Hematopoietic multipotent progenitor cell treated with erythropoietin and hydrocortisone succinate and interleukin-3 and kit ligand, for 17 days (in vitro differentiated cells): ENCODE data around the gene SLC30A5.
"Not testable (repeated sequence)": the region's sequence is repeated elsewhere in the genome, so short reads cannot be mapped to it uniquely, and the experiment has no call there.

Experiments
- DNase-seq: peaks from one replicate; pipeline ENCODE4 v3.0.0-alpha.2; 2015; ENCODE audit warnings: low spot score

Gene SLC30A5

DNA sequence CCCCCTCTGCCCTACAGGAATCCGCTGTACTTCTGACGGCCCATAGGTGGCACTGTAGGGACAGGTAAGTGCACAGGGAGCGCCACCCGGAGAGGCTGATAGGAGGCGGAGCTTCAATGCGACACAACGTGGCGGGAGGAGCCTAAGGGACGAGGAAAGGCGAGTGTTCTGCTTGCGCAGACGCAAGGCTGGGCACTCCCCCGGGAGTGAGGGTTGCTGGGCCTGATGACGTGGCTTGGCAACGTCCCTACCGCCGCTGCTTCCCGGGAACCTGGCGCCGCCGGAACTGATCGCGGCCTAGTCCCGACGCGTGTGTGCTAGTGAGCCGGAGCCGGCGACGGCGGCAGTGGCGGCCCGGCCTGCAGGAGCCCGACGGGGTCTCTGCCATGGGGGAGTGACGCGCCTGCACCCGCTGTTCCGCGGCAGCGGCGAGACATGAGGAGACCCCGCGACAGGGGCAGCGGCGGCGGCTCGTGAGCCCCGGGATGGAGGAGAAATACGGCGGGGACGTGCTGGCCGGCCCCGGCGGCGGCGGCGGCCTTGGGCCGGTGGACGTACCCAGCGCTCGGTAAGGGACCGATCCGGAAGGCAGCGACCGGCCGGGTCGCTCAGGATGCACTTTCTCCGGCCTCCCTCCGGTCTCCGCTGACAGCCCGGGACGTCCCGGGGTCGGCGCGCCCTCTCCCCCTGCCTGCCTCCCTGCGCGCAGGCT lies at the start of gene SLC30A5:
SLC30A5 (plus strand) TSS at position 244 of the 712 bp plus-strand sequence; CDS start at position 486, 242 bp downstream.
- peak; percentile 100 for DNase-seq

DNA sequence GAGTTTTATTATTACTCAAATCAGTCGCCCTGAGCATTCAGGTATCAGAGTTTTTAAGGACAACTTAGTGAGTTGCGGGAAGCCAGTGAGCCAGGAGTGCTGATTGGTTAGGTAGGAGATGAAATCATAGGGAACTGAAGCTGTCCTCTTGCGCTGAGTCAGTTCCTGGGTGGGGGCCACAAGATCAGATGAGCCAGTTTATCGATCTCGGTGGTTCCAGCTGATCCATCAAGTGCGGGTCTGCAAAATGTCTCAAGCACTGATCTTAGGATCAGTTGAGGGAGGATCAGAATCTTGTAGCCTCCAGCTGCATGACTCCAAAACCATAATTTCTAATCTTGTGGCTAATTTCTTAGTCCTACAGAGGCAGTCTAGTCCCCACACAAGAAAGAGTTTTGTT lies 48.6 kb upstream of the SLC30A5 start:
- not testable (repeated sequence) for DNase-seq

DNA sequence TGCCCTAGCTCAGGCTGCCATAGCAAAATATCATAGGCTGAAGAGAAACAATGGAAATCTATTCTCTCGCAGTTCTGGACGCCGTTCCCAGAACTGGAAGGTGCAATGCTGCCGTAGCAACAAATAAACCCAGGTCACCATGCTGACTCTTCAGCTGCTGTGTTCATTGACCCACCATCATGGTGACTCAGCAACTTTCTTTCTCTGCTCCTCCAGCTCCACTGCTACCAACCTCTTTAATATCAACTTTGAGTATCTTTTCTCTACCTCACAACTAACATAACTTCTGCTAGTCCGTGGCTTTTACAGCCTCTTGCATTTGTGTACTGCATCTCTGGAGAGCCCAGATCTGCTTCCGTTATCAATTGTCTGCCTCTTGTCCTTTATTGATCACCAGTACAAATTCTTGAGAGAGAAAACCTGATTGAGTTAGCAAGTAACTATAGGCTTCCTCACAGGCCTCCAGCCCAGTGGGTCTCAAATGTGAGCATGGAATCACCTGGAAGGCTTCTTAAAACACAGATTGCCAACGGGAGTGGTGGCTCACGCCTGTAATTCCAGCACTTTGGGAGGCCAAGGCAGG lies 47.3 kb upstream of the SLC30A5 start:
- peak; percentile 77 for DNase-seq

DNA sequence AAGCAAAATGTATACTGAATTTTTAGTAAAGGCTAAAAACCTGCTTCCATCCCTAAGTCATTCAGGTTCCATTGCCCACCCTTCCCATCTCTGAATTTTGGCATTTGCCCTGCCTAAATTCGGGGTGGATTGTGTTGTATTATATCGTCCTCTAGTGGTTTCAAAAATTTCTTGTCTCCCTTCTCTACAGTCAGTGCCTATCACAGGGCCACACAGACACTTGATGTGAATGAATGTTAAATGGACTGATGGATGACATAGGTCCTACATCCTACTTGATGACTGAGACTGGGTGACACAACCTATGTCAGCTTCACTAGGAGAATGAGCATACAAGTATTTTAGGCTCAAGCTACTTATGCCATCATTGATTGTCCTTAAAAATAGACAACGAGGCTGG lies 45.6 kb upstream of the SLC30A5 start:
- peak; percentile 13 for DNase-seq

DNA sequence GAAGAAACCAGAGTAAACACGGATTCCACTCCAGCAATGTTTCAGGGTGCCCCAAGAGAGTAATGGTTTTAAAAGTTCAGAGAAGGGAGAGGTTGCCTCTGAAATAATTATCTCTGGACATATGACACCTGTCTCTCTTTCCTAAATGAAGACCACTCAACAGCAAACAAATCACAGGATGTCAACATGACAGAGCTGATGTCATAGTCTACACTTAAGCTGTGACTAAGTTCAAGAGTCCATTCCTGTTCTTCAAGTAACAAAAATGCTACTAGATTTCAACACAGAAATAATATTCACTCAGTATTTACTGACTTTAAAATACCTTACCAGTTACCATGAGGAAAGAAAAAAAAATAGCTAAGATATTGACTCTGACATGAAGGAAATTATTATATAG lies 44.7 kb upstream of the SLC30A5 start:
- DNase-seq: no peak

DNA sequence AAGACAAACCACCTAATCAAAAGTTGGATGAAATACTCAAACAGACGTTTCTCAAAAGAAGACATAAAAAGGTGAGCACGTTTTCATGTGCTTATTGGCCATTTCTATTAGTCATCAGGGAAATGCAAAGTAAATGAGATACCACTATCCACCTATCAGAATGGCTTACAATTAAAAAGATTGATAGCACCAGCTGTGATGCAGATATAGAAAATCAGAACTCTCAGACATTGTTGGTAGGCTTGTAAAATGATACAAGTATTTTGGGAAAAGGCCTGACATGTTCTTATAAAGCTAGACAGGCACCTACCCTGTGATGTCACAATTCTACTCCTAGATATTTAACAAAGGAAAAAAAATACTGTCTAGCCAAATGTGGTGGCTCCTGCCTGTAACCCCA lies 44.0 kb upstream of the SLC30A5 start:
- no peak for DNase-seq

DNA sequence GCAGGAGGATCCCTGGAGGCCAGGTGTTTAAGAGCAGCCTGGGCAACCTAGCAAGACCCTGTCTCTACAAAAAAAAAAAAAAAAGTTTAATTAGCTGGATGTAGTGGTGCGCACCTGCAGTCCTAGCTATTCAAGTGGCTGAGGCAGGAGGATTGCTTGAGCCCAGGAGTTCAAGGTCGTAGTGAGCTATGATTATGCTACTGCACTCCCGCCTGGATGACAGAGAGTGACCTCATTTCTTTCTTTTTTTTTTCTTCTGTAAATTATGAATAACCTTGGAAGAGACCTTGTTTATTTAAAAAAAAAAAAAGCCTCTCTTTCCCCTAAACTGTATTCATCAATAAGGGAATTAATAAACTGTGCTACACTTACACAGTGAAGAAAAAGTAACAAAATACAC lies 43.6 kb upstream of the SLC30A5 start:
- no peak for DNase-seq

DNA sequence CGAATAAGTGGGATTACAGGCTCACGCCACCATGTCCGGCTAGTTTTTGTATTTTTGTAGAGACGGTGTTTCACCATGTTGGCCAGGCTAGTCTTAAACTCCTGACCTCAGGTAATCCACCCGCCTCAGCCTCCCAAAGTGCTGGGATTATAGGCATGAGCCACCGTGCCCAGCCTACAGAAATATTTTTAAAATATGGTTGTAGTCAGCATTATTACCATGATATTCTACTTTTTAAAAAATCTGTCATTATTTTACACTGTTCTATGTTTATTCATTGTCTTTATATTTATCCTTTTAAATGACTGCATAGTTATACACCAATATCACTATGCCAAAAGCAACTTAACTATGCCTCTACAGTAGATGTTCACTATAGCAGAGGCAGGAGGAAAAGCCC lies 41.6 kb upstream of the SLC30A5 start:
- DNase-seq: no peak

DNA sequence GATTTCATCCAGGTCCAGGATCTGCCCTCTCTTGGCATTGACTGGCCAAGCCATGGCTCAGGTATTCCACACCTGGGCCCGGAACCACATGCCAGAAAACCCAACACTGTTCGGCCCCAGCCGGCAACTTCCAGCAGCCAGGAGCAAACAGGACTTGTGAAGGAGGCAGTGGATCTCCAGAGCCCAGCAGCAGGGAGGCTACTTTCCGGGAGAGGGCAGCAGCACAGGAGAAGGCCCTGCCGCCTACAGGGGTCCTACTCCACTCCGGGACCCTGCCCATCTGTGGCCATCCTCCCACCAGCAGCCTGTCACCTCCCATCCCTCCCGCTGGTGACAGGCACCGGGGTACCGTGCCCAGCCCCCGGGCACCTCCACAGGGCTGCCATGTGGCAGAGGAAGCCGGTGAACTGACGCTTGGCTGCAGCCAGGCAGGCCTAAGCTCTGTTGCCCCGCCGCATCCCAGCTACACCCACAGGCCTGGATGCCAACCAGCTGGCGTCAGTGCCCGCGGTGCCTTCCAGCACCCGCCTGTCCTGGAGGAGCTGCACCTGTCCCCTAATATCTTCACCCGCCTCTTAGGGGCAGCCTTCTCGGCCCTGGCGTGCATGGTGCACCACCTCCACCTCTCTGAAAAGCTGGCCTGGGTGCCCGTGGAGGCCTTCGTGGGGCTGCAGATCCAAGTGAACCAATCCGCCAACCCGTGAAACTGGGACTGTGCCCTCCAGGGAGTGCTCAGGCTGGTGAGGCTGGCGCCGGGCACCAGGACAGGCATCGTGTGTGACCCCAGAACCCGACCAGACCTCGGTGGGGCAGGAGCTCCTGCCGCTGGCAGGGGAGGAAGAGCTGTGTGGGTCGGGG lies 18.9 kb upstream of the SLC30A5 start:
- DNase-seq: no peak

DNA sequence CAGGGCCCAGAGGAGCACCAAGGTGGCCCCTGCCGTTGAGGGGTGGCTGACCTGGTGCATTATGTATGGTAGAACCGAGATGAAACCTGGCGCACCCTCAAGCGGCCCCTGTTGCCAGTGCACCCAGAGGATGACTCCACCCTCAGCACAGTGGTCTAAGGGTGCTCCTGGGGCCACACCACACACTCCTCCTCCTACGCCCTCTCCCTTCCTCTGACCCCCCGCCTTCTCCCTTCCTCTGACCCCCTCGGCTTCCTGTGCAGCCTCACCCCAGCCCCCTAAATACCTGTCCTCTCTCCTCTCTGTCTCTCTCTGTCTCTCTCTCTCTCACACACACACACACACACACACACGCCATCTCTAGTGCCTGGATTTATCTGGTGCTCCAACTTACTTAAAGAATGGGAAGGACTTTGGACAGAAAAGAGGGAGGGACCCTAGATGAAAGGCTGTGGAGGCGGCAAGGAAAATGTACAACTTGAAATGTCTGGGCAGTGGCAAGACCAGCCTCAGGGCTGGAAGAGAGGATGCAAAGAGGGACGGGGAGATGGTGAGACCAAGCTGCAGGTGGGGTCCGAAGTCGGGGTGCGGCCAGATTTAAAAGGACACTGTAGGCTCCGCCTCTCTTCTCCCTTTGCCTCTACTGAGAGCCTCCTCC lies 18.2 kb upstream of the SLC30A5 start:
- no peak for DNase-seq

DNA sequence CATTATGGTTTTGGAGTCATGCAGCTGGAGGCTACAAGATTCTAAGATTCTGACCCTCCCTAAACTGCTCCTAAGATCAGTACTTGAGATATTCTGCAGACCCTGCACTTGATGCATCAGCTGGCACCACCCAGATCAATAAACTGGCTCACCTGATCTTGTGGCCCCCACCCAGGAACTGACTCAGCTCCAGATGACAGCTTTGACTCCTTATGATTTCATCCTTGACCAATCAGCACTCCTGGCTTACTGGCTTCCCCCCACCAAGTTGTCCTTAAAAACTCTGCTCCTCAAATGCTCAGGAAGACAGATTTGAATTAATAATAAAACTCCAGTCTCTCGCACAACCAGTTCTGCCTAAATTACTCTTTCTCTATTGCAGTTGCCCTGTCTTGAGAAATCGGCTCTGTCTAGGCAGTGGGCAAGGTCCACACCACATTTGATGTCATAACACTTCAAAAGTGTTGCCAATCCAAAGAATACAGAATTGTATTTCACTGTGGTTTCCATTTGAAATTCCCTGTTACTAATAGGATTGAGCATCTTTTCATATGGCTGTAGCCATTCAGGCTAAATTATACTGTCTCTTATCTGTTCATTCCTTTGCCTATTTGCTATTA lies 14.8 kb upstream of the SLC30A5 start:
- DNase-seq: no peak

DNA sequence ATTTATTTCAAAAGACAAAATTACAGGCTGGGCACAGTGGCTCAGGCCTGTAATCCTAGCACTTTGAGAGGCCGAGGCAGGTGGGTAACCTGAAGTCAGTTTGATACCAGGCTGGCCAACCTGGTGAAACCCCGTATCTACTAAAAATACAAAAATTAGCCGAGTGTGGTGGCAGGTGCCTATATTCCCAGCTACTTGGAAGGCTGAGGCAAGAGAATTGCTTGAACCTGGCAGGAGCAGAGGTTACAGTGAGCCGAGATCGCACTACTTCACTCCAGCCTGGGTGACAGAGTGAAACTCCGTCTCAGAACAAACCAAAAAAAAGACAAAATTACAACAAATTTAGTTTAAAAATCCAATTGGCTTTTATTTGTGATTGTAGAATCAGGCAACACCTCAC lies 14.3 kb upstream of the SLC30A5 start:
- DNase-seq: no peak

DNA sequence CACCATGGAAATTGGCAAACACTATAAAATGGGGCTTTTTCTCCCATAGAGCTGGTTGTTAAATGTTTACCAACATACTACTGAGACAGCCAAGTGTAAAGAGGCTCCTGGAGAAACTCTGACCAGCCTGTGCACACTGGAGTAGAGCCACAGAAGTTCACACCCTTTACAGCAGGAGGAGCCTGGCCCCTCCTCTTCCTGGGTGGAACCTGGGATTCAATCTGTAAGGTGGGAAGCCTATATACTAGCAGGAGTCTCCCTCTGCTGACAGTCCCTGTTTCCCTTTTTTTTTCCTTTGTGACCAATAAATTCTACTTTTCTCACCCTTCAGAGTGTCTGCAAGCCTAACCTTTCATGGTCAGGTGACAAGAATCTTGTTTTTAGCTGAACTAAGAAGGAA lies 10.4 kb upstream of the SLC30A5 start:
- no peak for DNase-seq

DNA sequence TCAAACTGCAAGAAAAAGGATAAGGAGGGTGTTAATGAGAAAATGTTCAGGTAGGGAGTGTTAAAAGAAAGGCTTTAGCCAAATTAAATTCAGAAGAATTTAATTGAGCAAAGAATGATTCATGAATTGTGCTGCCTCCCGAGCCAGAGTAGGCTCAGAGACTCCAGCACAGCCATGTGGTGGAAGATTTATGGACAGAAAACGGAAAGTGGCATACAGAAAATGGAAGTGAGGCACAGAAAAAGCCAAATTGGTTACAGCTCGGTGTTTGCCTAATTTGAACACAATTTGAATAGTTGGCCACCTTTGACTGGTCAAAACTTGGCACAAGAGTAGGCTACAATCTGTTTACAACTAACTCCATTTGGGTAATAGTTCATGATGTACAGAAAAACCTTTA lies 9.6 kb upstream of the SLC30A5 start:
- DNase-seq: no peak

DNA sequence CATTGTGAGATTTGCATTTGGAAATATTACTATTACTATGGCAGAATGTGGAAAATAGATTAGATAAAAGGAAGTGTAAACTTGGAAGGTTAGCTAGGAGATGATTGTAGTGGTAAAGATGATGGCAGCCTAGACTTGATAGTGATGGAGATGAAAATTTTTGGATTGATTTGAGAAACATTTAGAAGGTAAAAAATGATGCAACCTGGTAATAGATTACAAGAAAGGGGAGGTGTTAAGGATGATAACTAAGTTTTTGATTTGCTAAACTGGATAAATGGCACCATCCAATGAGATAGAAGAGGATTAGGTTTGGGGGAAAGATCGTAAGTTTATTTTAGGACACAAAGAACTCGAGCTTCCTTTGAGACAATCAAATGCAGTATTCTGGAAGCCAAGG lies 8.9 kb upstream of the SLC30A5 start:
- DNase-seq: no peak

DNA sequence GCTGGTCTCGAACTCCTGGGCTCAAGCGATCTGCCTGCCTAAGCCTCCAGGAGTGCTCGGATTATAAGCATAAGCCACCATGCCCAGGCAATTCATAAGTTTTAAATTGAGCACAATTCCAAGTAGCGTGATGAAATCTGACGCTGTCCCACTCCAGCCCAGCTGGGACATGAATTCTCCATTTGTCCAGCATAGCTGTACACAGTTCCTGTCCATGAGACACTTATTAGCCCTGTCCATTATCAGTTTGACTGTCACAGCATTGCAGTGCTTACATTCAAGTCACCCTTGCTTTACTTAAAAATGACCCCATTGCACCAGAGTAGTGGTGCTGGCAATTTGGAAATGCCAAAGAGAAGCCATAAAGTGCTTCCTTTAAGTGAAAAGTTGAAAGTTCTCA lies 7.6 kb upstream of the SLC30A5 start:
- DNase-seq: no peak

DNA sequence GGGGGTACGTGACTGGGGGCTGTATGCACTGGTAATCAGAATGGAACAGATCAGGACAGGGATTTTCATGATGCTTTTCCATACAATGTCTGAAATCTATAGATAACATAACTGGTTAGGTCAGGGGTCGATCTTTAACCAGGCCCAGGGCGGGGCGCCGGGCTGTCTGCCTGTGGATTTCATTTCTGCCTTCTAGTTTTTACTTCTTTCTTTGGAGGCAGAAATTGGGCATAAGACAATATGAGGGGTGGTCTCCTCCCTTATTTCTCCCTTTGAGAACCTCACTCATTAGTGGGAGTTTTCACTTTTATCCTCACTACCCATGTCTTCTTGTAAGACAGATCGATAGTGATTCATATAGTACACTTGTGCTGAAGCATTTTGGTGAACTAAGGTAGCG lies 5.8 kb upstream of the SLC30A5 start:
- not testable (repeated sequence) for DNase-seq

DNA sequence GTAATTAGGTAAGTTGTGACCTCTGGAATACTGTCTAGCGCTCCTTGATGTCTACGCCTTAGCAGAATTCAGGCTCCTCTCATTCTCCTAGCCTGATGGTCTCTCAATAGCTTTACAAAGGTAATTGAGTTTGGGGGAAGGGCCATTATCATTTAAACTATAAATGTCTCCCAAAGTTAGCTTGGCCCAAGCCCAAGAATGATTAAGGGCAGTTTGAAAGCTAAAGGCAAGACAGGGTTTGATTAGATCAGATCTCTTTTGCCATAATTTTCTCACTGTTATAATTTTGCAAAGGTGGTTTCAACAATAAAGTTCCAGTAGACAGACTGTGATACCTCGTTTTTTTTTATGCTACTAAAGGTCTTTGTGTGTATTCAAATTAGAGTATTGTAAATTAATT lies 3.7 kb upstream of the SLC30A5 start:
- DNase-seq: no peak

DNA sequence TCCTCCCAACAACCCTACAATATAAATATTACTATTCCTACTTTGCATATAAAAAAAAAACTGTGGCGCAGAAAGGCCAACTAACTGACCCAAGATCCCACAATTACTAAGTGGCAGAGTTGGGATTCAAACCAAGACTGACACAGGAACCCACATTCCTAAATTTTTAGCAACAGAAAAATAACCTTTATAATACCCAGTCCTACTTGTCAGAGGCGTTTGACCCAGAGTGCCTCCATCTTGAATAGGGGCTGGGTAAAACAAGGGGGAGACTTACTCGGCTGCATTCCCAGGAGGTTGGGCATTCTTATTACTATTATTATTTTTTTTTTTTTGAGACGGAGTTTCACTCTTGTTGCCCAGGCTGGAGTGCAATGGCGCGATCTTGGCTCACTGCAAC lies 2.0 kb upstream of the SLC30A5 start:
- no peak for DNase-seq

DNA sequence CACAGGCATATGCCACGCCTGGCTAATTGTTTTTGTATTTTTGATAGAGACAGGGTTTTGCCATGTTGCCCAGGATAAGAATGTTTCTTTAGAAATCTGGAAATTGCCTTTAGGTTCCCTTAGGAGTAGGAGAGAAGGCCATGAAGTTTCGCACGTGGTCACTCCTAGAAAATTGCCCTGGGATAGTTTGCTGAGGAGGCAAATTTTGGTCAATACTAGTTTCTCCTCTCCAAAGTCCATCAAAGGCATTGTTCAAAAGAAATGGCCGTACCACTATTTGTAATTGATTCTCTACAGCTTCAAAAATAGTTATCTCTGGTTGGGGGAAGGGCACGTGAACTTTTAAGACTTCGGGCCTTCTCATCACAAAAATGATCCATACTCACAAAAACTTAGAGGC lies 845 bp upstream of the SLC30A5 start:
- DNase-seq: no peak

DNA sequence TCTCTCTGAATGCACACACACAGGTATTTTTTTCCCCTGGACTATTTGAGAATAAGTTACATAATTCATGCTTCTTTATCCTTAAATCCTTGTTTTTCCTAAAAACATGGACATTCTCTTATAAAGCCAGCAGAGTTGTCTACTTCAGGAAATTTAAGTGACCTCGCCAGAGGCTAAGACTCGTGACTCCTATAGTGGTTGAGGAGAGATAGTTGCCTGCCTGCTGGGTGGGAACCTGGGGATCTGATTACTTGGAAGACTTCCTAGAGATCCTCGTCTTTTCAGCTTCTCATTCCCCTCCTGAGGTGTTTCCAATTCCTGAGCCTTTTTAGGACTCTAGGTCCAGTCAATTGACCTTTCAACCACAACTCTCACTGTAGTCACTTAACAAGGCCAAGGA lies 5.5 kb downstream of the SLC30A5 start:
- no peak for DNase-seq

DNA sequence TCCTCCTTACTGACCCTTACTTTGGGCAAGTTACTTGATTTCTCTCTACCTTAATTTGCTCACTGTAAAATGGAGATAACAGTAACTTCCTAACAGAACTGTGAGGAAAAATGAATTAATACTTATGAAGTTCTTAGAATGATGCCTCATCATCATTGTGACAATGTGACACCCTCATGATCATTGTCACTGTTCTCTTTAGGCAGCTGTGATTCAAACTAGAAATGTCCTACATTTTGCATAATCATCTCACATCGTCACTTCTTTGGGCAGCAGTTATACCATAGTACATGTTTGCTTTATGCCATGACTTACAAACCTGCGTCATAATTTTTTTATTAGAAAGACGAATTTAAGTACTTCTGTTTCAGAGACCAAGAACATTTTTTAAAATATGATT lies 9.7 kb downstream of the SLC30A5 start:
- no peak for DNase-seq
